ENCODE measurements around the gene ADIPOQ.
"Not testable (repeated sequence)": the region's sequence is repeated elsewhere in the genome, so short reads cannot be mapped to it uniquely, and the experiment has no call there.

ADIPOQ gene

DNA sequence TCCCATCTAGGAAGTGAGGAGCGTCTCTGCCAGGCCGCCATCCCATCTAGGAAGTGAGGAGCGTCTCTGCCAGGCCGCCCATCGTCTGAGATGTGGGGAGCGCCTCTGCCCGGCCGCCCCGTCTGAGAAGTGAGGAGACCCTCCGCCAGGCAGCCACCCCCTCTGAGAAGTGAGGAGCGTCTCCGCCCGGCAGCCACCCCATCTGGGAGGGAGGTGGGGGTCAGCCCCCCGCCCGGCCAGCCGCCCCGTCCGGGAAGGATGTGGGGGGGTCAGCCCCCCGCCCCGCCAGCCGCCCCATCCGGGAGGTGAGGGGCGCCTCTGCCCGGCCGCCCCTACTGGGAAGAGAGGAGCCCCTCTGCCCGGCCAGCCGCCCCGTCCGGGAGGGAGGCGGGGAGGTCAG, 31.3 kb downstream of the ADIPOQ start:
- DNase-seq: not testable (repeated sequence)

DNA sequence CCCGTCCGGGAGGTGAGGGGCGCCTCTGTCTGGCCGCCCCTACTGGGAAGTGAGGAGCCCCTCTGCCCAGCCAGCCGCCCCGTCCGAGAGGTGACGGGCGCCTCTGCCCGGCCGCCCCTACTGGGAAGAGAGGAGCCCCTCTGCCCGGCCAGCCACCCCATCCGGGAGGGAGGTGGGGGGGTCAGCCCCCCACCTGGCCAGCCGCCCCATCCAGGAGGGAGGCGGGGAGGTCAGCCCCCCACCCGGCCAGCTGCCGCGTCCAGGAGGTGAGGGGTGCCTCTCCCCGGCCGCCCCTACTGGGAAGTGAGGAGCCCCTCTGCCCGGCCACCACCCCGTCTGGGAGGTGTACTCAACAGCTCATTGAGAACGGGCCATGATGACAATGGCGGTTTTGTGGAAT, 31.7 kb downstream of the ADIPOQ start:
- not testable (repeated sequence) for DNase-seq

GRCh38 chr3:186874841-186875240, 32.3 kb downstream of the ADIPOQ start:
- not testable (repeated sequence) for DNase-seq

- DNase-seq: no peak
These were observed 33.2 kb downstream of the ADIPOQ start for GRCh38 chr3:186875708-186876107.

DNA sequence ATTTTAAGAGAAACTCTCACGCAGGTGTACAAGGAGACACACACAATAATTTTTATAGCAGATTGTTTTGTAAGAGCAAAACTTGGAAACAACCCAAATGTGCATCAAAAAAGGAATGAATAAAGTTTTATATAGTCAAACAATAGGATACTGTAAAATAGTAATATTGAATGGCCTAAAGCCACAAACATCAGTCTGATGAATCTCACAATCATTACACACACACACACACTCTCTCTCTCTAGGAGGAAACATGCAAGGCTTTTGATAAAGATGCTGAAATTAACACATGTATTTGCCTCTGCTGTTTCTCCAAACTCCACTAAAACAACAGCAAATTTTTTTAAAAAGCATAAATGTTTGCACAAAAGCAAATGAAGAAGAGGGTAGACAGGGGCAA, 37.3 kb downstream of the ADIPOQ start:
- DNase-seq: no peak

DNA sequence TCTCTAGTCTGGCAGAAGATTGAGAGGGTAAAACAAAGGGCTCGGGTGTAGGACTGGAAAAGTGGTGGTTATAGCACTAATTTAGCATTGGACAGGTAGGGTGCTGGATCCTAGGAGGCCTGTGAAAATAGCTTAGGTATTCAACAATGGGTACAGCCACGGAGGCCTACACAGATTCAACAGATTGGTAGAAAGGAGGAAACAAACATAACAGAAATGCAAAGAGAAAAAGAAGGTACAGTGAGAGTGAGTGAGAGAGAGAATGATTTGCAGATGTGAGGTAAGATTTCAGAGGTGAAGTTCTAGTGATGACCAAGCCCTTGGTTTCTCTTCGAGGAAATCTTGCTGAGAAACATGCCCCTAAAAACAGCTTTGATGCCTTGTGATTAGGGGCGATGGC, 37.9 kb downstream of the ADIPOQ start:
- no peak for DNase-seq

GRCh38 chr3:186882150-186882524, 39.6 kb downstream of the ADIPOQ start:
- no peak for DNase-seq

DNA sequence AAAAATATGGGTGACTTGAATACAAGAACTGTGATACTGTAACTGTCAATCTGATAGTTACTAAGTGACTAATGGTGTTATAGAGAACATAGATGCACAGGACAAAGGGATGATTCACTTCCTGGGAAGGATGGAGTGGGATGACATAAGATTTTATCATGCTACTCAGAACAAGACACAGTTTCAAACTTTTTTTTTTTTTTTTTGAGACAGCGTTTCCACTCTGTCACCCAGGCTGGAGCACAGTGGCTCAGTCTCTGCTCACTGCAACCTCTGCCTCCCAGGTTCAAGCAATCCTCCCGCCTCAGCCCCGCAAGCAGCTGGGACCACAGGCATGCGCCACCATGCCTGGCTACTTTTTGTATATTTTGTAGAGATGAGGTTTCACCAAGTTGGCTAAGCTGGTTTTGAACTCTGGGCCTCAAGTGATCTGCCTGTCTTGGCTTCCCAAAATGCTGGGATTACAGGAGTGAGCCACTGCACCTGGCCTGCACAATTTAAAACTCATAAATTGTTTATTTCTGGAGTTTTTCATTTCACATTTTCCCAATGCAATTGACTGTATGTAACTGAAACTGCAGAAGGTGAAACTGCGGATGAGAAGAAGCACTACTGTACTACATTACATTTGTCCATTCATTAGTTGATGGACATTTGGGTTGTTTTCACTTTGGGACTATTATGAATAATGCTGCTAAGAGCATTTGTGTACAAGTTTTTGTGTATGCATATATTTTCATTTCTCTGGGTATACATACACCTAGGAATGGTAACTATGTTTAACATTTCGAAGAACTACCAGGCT, 40.6 kb downstream of the ADIPOQ start:
- no peak for DNase-seq

DNA sequence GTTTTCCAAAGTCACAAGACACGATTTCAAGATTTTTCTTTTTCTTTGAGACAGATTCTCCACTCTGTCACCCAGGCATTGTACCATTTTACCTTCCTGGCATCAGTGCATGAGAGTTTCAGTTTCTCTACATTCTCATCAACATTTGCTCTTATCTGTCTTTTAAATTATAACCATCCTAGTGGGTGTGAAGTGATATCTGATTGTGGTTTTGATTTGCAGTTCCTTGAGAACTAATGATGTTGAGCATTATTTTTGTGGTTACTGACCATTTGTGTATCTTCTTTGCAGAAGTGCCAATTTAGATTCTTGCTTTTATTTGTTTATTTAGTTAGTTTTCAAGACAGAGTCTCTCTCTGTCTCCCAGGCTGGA, 41.2 kb downstream of the ADIPOQ start:
- no peak for DNase-seq

DNA sequence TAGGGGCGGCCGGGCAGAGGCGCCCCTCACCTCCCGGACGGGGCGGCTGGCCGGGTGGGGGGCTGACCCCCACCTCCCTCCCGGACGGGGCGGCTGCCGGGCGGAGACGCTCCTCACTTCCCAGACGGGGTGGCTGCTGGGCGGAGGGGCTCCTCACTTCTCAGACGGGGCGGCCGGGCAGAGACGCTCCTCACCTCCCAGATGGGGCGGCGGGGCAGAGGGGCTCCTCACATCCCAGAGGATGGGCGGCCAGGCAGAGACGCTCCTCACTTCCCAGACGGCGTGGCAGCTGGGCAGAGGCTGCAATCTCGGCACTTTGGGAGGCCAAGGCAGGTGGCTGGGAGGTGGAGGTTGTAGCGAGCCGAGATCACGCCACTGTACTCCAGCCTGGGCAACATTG, 42.4 kb downstream of the ADIPOQ start:
- not testable (repeated sequence) for DNase-seq

GRCh38 chr3:186886202-186886981, 43.9 kb downstream of the ADIPOQ start:
- DNase-seq: no peak

- not testable (repeated sequence) for DNase-seq
These were observed 45.0 kb downstream of the ADIPOQ start for GRCh38 chr3:186887507-186887938.

DNA sequence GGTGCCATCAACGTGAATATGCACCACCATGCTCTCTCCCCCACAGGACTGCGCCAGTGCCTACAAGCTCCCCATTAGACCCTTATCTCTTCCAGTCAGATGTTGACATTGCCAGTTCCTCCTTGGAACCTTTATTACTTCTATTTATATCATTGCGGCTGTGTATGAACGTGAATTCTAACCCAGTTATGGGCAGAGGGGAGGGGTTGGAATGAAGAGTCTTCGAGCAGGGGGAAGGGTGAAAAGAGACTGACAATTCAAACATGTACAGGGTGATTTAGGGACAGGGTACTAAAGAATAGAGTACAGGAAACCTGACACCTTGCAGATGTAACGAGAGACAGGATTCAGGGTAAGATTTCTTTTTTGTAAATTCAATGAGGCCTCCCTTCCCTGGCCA, 46.1 kb downstream of the ADIPOQ start:
- DNase-seq: no peak

GRCh38 chr3:186889698-186890097, 47.2 kb downstream of the ADIPOQ start:
- not testable (repeated sequence) for DNase-seq

GRCh38 chr3:186890911-186891310, 48.4 kb downstream of the ADIPOQ start:
- no peak for DNase-seq

GRCh38 chr3:186893071-186893470, 50.6 kb downstream of the ADIPOQ start:
- not testable (repeated sequence) for DNase-seq

DNA sequence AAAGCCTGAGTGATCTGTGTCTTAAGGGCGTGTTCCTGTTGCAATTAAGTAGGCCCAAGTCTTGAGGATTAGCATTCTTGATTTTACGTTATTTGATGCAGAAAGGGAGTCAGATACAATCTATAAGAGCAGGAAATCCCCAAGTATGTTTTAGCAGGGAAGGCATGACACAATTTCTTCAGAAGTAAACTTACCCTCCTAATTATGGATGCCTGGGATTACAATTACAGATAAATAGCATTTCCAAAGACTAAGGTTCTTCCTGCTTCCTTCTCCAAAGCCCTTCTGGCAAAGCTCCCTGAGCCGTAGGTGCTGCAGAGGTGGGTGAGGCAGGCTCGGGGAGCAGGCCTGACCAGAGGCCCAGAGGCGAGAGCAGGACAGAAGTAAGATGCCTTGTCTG, 52.9 kb downstream of the ADIPOQ start:
- no peak for DNase-seq

DNA sequence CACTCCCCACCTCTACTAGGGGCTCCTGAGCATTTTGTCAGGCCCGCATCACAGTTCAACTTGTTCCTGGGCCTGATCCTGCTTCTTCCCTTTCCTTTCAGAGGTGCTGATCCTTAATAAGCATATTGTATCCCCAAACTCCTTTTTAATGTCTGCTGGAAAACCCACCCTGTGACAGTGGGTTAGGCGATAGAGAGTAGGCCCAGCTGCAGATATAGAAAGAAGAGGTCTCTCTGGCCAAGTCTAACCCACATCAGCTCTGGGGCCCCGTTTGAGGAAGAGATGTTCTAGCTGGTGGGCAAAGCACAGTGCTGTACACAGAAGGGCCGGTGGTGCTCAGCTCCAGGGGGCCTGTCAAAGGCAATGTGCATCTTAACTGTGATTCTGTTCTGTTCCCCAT, 53.5 kb downstream of the ADIPOQ start:
- no peak for DNase-seq

DNA sequence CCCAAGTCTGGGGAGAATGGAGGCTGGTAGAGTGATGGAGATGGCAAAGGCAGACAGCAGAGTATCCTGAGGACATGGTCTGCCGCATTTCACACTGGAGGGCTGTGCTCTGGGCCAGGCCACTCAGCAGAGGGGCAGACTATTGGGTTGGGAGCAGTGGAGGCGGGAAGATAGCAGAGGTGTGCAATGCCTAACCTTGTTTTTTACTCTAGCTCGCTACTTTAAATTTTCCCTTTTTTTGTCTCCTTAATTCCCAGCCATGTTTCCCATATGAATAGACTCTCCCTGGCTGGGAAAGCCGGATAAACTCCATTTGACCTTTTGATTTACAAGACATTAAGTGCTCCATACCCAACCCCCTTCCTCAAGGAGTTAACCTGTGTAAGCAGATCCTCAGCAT, 54.4 kb downstream of the ADIPOQ start:
- no peak for DNase-seq

DNA sequence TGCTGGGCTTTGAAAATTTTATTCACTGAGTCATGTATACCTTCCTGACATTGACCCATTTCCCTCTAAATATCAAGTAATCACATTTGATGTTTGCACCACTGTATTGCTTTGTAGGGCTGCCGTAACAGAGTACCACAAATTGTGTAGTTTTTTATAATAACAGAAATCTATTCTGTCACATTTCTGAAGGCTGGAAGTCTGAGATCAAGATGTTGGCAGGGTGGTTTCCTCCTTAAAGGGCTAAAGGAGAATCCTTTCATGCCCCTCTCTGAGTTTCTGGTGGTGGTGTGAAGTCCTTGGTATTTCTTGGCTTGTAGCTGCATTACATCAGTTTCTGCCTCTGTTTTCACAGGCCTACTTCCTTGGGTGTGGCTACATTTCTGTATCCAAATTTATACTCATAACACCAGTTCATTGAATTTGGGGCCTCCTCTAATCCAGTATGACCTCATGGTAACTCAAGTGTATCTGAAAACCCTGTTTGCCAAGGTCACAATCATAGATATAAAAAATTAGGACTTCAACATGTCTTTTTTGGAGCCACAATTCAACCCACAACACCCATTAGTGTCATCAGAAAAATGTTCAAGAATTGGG, 58.7 kb downstream of the ADIPOQ start:
- DNase-seq: no peak

GRCh38 chr3:186902154-186902553, 59.6 kb downstream of the ADIPOQ start:
- DNase-seq: no peak

DNA sequence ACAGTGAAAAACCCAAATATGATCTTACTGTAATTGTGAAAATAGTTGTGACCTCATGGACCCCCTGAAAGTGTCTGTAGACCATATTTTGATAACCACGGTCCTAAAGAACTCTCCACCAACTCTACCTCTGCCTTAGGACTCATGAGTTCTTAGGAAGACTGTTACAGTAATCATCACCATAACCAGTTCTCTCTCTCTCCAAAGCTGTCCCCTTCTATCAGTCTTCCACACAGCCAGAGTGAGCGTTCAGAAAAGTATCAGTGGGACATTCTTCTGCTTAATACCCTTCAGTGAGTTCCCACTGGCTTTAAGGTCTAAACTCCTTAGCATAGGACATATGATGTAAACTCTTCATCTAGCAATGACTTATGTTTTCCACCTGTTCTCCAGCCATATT, 60.2 kb downstream of the ADIPOQ start:
- no peak for DNase-seq

GRCh38 chr3:186903676-186904075, 61.2 kb downstream of the ADIPOQ start:
- DNase-seq: not testable (repeated sequence)

GRCh38 chr3:186907075-186907474, 64.6 kb downstream of the ADIPOQ start:
- not testable (repeated sequence) for DNase-seq
